ENCODE measurements around the gene DPEP2.

Gene DPEP2

DNA sequence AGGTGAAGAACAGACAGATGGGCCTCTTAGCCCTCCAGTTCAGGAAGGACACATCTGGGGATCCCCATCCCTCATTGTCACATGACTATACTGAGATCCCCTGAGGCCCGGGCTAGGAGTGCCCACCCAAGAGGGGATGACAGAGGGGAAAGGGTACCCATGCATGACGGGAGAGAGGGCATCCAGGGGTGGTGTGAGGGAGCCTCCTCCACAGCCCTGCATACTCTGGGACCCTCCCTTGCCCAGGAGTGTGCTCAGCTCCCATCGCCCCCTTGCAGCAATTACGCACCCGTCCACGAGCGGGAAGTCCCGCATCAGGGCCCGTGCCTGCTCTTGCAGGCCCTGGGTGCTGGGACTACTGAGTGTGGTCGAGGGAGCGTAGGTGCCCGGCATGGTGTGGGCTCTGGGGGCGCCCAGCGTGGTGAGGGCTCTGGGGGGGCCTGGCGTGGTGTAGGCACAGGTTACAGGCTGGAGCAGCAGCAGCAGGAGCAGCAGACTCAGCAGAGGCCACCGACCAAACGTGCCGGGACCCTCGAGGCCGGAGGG, 6.5 kb downstream of the DPEP2 start:
- H3K36me3 ChIP-seq (replicated peaks): no peaks in the 10 kb centered on the region
- no peak overlapping the region for H3K27ac ChIP-seq
- H3K4me3 ChIP-seq (ENCODE audit: low read depth, low read length): no peak overlapping the region
- no peaks in the 10 kb centered on the region for H3K27me3 ChIP-seq (replicated peaks)
- in situ Hi-C loops (cut with HindIII; ENCODE audit: low pct_ligation_motif_present, low sequenced_read_pairs): no loop called here
- no peak for DNase-seq
- TF ChIP-seq, protein P1, sequence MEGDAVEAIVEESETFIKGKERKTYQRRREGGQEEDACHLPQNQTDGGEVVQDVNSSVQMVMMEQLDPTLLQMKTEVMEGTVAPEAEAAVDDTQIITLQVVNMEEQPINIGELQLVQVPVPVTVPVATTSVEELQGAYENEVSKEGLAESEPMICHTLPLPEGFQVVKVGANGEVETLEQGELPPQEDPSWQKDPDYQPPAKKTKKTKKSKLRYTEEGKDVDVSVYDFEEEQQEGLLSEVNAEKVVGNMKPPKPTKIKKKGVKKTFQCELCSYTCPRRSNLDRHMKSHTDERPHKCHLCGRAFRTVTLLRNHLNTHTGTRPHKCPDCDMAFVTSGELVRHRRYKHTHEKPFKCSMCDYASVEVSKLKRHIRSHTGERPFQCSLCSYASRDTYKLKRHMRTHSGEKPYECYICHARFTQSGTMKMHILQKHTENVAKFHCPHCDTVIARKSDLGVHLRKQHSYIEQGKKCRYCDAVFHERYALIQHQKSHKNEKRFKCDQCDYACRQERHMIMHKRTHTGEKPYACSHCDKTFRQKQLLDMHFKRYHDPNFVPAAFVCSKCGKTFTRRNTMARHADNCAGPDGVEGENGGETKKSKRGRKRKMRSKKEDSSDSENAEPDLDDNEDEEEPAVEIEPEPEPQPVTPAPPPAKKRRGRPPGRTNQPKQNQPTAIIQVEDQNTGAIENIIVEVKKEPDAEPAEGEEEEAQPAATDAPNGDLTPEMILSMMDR (IDR thresholded peaks at IDR 0.05; ENCODE audit: low read depth, low read length, missing control alignments): no peak

DNA sequence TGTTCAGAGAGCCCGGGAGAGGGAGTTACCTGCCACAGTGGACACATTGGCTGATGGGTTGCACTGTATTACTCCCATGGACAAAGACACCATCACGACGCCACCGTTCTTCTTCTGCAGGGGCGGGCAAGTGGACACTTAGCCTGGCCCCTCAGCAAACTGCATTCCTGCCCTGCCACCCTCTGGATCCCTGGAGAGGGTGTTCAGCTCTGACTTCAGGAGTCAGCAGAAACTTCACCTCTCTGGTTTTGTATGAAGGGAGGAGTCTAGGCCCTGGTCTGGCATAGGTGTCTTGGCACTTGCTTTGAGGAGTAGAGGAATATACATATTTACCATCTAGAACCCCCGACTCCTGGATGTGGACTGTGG, 9.3 kb downstream of the DPEP2 start:
- TF ChIP-seq, protein P1 (IDR thresholded peaks at IDR 0.05; ENCODE audit: low read depth, low read length, missing control alignments): no peak
- in situ Hi-C loops (cut with HindIII; ENCODE audit: low pct_ligation_motif_present, low sequenced_read_pairs): no loop called here
- H3K27me3 ChIP-seq (replicated peaks): no peaks in the 10 kb centered on the region
- no peaks in the 10 kb centered on the region for H3K36me3 ChIP-seq (replicated peaks)
- H3K4me3 ChIP-seq (ENCODE audit: low read depth, low read length): no peak overlapping the region
- H3K27ac ChIP-seq: no peak overlapping the region
- no peak for DNase-seq

DNA sequence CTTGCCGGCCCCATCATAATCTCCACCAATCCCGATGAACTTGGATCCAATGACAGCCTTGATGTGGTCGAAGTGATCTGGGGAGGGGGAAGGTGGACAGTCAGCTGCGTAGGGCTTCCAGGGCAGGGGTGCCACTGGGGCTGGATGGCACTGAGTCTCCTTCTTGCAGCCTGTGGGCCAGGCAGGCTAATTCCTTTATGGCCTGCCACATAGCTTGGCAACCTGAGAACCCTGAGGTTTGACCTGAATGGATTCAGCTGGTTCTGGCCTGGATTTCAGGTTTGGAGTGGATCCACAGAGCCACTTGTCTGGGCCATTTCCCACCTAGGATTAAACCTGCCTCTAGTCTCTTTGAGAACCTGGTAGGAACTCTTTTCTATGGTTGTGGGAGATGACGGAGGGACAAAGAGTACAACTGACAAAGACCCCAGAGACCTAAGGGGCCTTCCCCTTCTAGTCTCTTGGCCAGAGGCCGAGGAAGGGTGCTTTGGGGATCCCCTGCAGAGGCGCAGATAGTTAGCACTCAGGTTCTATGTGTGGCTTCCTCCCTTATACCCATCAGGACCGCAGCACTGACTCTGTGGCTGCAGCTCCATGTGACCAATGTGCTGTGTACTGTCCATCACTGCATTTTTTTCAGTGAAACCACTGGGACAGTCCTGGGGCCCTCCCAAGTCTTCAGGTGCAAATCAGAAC, 9.8 kb downstream of the DPEP2 start:
- Histone ChIP-seq H3K27me3 (replicated peaks) (no peaks in the 10 kb centered on the region), H3K4me3 (ENCODE audit: low read depth, low read length) (no peak overlapping the region), H3K36me3 (replicated peaks) (no peaks in the 10 kb centered on the region), H3K27ac (no peak overlapping the region)
- TF ChIP-seq, protein P1 (IDR thresholded peaks at IDR 0.05; ENCODE audit: low read depth, low read length, missing control alignments): no peak
- DNase-seq: no peak
- in situ Hi-C loops (cut with HindIII; ENCODE audit: low pct_ligation_motif_present, low sequenced_read_pairs): no loop called here

DNA sequence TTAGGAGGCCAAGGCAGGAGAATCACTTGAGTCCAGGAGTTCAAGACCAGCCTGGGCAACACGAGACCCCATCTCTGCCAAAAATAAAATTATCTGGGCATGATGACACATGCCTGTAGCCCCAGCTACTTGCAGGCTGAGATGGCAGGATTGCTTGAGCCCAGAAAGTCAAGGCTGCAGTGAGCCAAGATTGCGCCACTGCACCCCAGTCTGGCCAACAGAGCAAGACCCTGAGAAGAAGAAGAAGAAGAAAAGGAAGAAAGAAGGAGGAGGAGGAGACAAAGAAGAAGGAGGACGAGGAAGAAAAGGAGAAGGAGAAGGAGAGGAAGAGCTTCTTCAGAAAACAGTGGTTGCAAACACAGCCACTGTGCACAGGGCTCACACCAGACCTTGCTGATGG, 10.6 kb downstream of the DPEP2 start:
- H3K27ac ChIP-seq: no peak overlapping the region
- TF ChIP-seq, protein P1 (IDR thresholded peaks at IDR 0.05; ENCODE audit: low read depth, low read length, missing control alignments): no peak
- no peak overlapping the region for H3K4me3 ChIP-seq (ENCODE audit: low read depth, low read length)
- no peaks in the 10 kb centered on the region for H3K27me3 ChIP-seq (replicated peaks)
- DNase-seq: no peak
- in situ Hi-C loops (cut with HindIII; ENCODE audit: low pct_ligation_motif_present, low sequenced_read_pairs): no loop called here
- no peaks in the 10 kb centered on the region for H3K36me3 ChIP-seq (replicated peaks)

DNA sequence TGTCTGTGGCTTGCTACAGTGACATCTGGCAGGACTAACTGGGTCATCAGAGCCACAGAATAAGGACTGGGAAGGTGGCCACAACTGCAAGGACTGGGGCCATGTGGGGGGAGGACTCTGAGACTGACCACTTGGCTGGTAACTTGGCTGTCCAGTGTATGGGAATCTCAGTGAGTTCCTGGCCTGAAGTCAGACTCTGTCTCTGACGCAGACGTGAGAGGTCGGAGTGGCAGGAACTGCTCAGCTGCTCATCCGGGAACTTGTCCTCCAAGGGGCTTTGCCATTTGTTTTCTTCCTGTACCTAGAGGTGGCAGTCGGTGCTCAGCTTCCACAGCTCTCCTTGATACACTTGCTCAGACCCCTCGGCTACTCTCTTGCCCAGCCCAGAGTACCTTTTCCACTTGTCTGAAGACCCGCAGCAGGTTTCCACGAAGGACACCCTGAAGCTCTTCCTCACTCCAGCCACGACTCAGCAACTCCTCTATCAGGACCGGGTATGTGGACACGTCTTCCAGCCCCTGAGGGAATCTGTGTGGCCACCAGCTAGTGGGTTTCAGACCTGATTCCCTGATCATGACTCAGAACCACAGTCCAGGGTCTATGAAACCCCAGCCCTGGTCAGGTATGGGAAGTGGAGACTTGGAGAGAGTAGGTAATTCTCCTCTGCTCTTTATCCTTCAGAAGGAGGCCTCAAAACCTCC, 11.7 kb downstream of the DPEP2 start:
- Histone ChIP-seq H3K27ac (no peak overlapping the region), H3K27me3 (replicated peaks) (no peaks in the 10 kb centered on the region), H3K4me3 (ENCODE audit: low read depth, low read length) (no peak overlapping the region), H3K36me3 (replicated peaks) (no peaks in the 10 kb centered on the region)
- TF ChIP-seq, protein P1 (IDR thresholded peaks at IDR 0.05; ENCODE audit: low read depth, low read length, missing control alignments): no peak
- in situ Hi-C loops (cut with HindIII; ENCODE audit: low pct_ligation_motif_present, low sequenced_read_pairs): no loop called here
- no peak for DNase-seq
